ENCODE measurements around the gene NAA38. TPM values are rescaled to one million over a fixed set of nuclear protein-coding genes. Genes with fewer than 3 reads are reported as not detected.
A peak's percentile ranks its signal among the peaks of the same experiment; 100 is the strongest.

NAA38 gene
- polyA plus RNA-seq, 1 donor (not counting 4 experiments of a cell fraction or from before 2014, with no cell fraction given) = 70.9 TPM

DNA sequence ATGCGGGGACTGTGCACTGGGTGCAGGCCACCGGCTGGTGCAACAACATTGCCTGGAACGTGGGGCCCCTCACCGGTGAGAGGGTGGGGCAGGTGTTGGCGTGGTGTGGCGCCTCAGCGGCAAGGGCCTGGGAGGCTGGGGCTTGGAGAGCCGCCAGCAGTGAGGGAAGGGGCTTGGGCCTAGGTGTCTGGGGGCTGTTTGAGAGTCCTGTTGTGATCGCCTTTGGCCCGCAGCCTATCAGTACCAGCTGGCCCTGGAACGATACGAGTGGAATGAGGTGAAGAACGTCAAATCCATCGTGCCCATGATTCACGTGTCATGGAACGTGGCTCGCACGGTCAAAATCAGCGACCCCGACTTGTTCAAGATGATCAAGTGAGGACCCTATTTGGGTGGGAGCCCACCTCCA, 5.1 kb downstream of the NAA38 start:
- no peak overlapping the region for H3K4me2 ChIP-seq (ENCODE audit: control insufficient read depth, extremely low read depth, insufficient read depth, low read depth, low read length)
- DNase-seq (ENCODE audit: low read depth, low spot score) (no peak), FAIRE-seq (no peak)
- dilution Hi-C loops (cut with MboI; ENCODE audit: extremely low pct_ligation_motif_present, low sequenced_read_pairs) = no loop called here
- peaks cover 34% of the 10 kb centered on the region for H3K4me1 ChIP-seq (ENCODE audit: control insufficient read depth, extremely low read depth, insufficient read depth, low read length)
- no peaks in the 10 kb centered on the region for H3K27me3 ChIP-seq (ENCODE audit: control insufficient read depth, extremely low read depth, insufficient read depth, low read length)
- H3K79me2 ChIP-seq (ENCODE audit: control insufficient read depth, insufficient read depth, low read length) = peaks cover 19% of the 10 kb centered on the region
- H3K9me3 ChIP-seq (ENCODE audit: control insufficient read depth, low read depth, low read length) = no peaks in the 10 kb centered on the region
- no peak for TF ChIP-seq CTCF (optimal IDR thresholded peaks at IDR 0.05 in 1 of 3, IDR thresholded peaks at IDR 0.05 in 1 of 3, conservative IDR thresholded peaks at IDR 0.05 in 1 of 3; ENCODE audit: extremely low read depth in 1 of 3, insufficient read depth in 2 of 3, low read length in 3 of 3)
- no peak for TF ChIP-seq EZH2 (IDR thresholded peaks at IDR 0.05; ENCODE audit: low read length)
- H3K36me3 ChIP-seq (ENCODE audit: control insufficient read depth in 2 of 2, extremely low read depth in 1 of 2, insufficient read depth in 2 of 2, low read length in 2 of 2) = peaks cover 33 to 39% of the 10 kb centered on the region in 2 experiments
- H3K9ac ChIP-seq (ENCODE audit: control insufficient read depth, extremely low read depth, insufficient read depth, low read length) = no peak overlapping the region
- no peak overlapping the region for H3K4me3 ChIP-seq (ENCODE audit: control insufficient read depth in 2 of 3, extremely low read depth in 1 of 3, insufficient read depth in 2 of 3, low read depth in 1 of 3, low read length in 3 of 3)
- peaks cover 8% of the 10 kb centered on the region for H4K20me1 ChIP-seq (ENCODE audit: control insufficient read depth, extremely low read depth, insufficient read depth, low read length)
- H2AFZ ChIP-seq (ENCODE audit: control insufficient read depth, low read length) = no peak overlapping the region
- H3K27ac ChIP-seq (ENCODE audit: control insufficient read depth, insufficient read depth, low read length) = no peak overlapping the region
- H3K9me1 ChIP-seq (ENCODE audit: control insufficient read depth, extremely low read depth, insufficient read depth, low read length) = no peaks in the 10 kb centered on the region

GRCh38 chr17:7851438-7852261, 5.7 kb downstream of the NAA38 start:
- peaks cover 8% of the 10 kb centered on the region for H4K20me1 ChIP-seq (ENCODE audit: control insufficient read depth, extremely low read depth, insufficient read depth, low read length)
- peak overlapping the region; percentile 25 for H3K4me2 ChIP-seq (ENCODE audit: control insufficient read depth, extremely low read depth, insufficient read depth, low read depth, low read length)
- peaks cover 33 to 39% of the 10 kb centered on the region in 2 experiments for H3K36me3 ChIP-seq (ENCODE audit: control insufficient read depth in 2 of 2, extremely low read depth in 1 of 2, insufficient read depth in 2 of 2, low read length in 2 of 2)
- H3K9ac ChIP-seq (ENCODE audit: control insufficient read depth, extremely low read depth, insufficient read depth, low read length) = no peak overlapping the region
- H3K9me1 ChIP-seq (ENCODE audit: control insufficient read depth, extremely low read depth, insufficient read depth, low read length) = no peaks in the 10 kb centered on the region
- H3K27me3 ChIP-seq (ENCODE audit: control insufficient read depth, extremely low read depth, insufficient read depth, low read length) = no peaks in the 10 kb centered on the region
- dilution Hi-C loops (cut with MboI; ENCODE audit: extremely low pct_ligation_motif_present, low sequenced_read_pairs) = no loop called here
- H3K79me2 ChIP-seq (ENCODE audit: control insufficient read depth, insufficient read depth, low read length) = peaks cover 23% of the 10 kb centered on the region
- no peak overlapping the region for H3K27ac ChIP-seq (ENCODE audit: control insufficient read depth, insufficient read depth, low read length)
- TF ChIP-seq CTCF (optimal IDR thresholded peaks at IDR 0.05 in 1 of 3, IDR thresholded peaks at IDR 0.05 in 1 of 3, conservative IDR thresholded peaks at IDR 0.05 in 1 of 3; ENCODE audit: extremely low read depth in 1 of 3, insufficient read depth in 2 of 3, low read length in 3 of 3) = peak; percentile 89 to 99 (median 98)
- TF ChIP-seq EZH2 (IDR thresholded peaks at IDR 0.05; ENCODE audit: low read length) = no peak
- peaks cover 31% of the 10 kb centered on the region for H3K4me1 ChIP-seq (ENCODE audit: control insufficient read depth, extremely low read depth, insufficient read depth, low read length)
- H3K9me3 ChIP-seq (ENCODE audit: control insufficient read depth, low read depth, low read length) = no peaks in the 10 kb centered on the region
- H3K4me3 ChIP-seq (ENCODE audit: control insufficient read depth in 2 of 3, extremely low read depth in 1 of 3, insufficient read depth in 2 of 3, low read depth in 1 of 3, low read length in 3 of 3) = no peak overlapping the region
- DNase-seq (ENCODE audit: low read depth, low spot score) (no peak), FAIRE-seq (peak; percentile 72)
- H2AFZ ChIP-seq (ENCODE audit: control insufficient read depth, low read length) = no peak overlapping the region
